Psoas muscle (tissue), 8 donors: ENCODE results near the gene SAMD5. TPM values are rescaled to one million over a fixed set of nuclear protein-coding genes. Genes with fewer than 3 reads are reported as not detected.

Experiments
- ATAC-seq, 4 donors: fragments of 200-7000 bp; cut with Tn5 transposase; one replicate each; pipeline ENCODE4 v1.9.1; 2020; ENCODE audit warnings: moderate library complexity in 3 of 4, mild to moderate bottlenecking in 2 of 4
- DNase-seq, 2 donors: peaks; one replicate each; pipeline ENCODE4 v3.0.0-alpha.2; 2020
- H3K27ac ChIP-seq: fragments of 200-600 bp; one replicate; pipeline ENCODE4 v1.8.0; 2022
- H3K27me3 ChIP-seq, 3 donors: fragments of 200-600 bp in 1 of 3; one replicate each; pipeline versions ENCODE4 v1.6.1 to v1.8.0; 2013 to 2022; ENCODE audit warnings: low read length in 2 of 3, mild to moderate bottlenecking in 2 of 3, moderate library complexity in 1 of 3; ENCODE audit not compliant: insufficient read depth in 3 of 3
- H3K36me3 ChIP-seq, 2 donors: fragments of 200-600 bp in 1 of 2; one replicate each; pipeline versions ENCODE4 v1.6.1 to v1.8.0; 2013 to 2022; ENCODE audit warnings: low read depth in 1 of 2, mild to moderate bottlenecking in 1 of 2, moderate library complexity in 1 of 2; ENCODE audit not compliant: insufficient read depth in 1 of 2
- H3K4me1 ChIP-seq: fragments of 200-600 bp; one replicate; pipeline ENCODE4 v1.8.0; 2022
- H3K4me3 ChIP-seq: fragments of 200-600 bp; one replicate; pipeline ENCODE4 v1.8.0; 2022; ENCODE audit warnings: mild to moderate bottlenecking
- H3K9me3 ChIP-seq: fragments of 200-600 bp; one replicate; pipeline ENCODE4 v1.8.0; 2022
- WGBS, 3 donors: extraction: QIAGEN DNeasy Blood & Tissue Kit; methylation state at CpG; one replicate each; pipeline versions ENCODE4 v1.1.6 to v1.1.7; 2013; 5-methylcytosine and 5-hydroxymethylcytosine counted together
- intact Hi-C, 2 donors: fragments of 100-400 bp; cut with DNase I; formaldehyde crosslinking; loops; one replicate each; pipeline versions ENCODE4 v1.11.0 to v1.14.2; 2022
- polyA plus RNA-seq, 3 donors: library from polyadenylated mRNA; stranded (reverse); fragments of 200-250 nt; gene quantifications; one replicate each; pipeline ENCODE4 v1.2.3, GENCODE V29; 2013
- total RNA-seq, 4 donors: library from RNA; stranded (reverse); fragmentation: NEBNext Ultra II Directional in 2 of 4; extraction: Animal tissue kit (Norgen Biotek cat#: 25700) in 2 of 4; gene quantifications; one replicate each; pipeline versions ENCODE4 v1.2.1 to v1.2.4, GENCODE V29; 2021 to 2023
- TF ChIP-seq, protein P1 (sequence below): fragments of 200-600 bp; IDR thresholded peaks from one replicate; pipeline ENCODE4 v1.8.0; 2022; ENCODE audit warnings: antibody characterized with exemption
- donor health status: healthy with polysubstance abuse.
- donor health status: DM: no; HTN: no; CAD: no; lungs with moderate emphysema.
- donor health status: Bipolar disorder and iron deficiency.
- donor health status: healthy.
- donor health status: DM: yes; HTN: yes; CAD: no.
- donor health status: DM: no; HTN: no; CAD: no.
- donor health status: DM: no; HTN: no; CAD: no.
- donor health status: DM: yes; HTN: yes; CAD: no.

SAMD5 gene
- total and polyA plus RNA-seq, 7 donors, result 0.03 to 0.30 (median 0.08) TPM

DNA sequence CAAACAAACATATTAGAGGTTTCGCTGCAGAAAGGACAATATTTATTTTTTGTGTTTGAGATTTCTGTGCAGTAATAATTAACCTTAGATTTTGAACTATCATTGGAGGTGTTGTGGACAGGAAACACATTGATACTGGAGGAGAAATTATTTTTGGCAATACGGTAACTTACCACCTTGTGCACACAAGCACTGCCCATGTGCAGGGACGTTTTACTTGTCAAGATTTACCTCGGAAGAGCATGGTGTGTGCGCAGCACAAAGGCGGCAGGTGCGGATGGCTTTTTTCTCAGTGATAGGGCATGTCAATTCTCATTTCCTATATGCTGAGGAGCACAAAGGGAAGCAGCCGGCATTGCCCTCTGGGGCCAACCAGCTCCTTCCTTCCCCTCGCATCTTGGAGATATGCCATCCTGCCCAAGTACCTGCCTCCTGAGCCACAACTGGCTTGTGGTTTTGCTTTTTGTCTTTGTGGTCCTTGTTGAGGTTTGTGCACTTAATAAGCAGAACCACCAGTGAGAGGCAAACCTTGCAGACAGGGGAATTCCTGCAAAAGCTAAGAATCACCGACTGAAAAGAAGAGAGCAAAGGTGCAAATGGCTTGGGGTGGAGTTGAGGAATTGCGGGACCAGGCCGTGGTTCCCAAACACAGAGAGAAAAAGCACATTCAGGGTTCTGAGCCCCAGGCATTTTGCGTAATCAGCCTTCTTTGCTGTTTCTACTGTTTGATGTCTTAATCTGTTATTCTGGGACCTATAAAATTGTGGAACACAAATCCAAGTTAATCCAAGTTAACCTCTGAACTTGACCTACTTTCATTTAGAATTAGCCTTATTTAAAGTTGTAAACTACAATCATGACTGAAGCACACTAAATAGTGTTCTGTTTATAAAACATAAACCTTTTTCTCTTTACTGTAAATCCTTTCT, 21.9 kb downstream of the SAMD5 start:
- no peak for ATAC-seq
- Histone ChIP-seq H3K4me3 (no peak overlapping the region), H3K27me3 (no peaks in the 10 kb centered on the region), H3K9me3 (no peaks in the 10 kb centered on the region), H3K27ac (no peak overlapping the region), H3K4me1 (no peaks in the 10 kb centered on the region), H3K36me3 (no peaks in the 10 kb centered on the region)
- 65 to 72% (median 65%) methylated on average over 13 of the region's 13 CpGs for WGBS, 3 donors
- intact Hi-C loops, result no loop called here
- TF ChIP-seq, protein P1, sequence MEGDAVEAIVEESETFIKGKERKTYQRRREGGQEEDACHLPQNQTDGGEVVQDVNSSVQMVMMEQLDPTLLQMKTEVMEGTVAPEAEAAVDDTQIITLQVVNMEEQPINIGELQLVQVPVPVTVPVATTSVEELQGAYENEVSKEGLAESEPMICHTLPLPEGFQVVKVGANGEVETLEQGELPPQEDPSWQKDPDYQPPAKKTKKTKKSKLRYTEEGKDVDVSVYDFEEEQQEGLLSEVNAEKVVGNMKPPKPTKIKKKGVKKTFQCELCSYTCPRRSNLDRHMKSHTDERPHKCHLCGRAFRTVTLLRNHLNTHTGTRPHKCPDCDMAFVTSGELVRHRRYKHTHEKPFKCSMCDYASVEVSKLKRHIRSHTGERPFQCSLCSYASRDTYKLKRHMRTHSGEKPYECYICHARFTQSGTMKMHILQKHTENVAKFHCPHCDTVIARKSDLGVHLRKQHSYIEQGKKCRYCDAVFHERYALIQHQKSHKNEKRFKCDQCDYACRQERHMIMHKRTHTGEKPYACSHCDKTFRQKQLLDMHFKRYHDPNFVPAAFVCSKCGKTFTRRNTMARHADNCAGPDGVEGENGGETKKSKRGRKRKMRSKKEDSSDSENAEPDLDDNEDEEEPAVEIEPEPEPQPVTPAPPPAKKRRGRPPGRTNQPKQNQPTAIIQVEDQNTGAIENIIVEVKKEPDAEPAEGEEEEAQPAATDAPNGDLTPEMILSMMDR, result no peak
- DNase-seq, result no peak

GRCh38 chr6:147531321-147531720, 22.8 kb downstream of the SAMD5 start:
- WGBS, 3 donors, result 76 to 95% (median 86%) methylated on average over 2 of the region's 2 CpGs
- Histone ChIP-seq H3K4me1 (no peaks in the 10 kb centered on the region), H3K36me3 (no peaks in the 10 kb centered on the region), H3K27me3 (no peaks in the 10 kb centered on the region), H3K4me3 (no peak overlapping the region), H3K27ac (no peak overlapping the region), H3K9me3 (no peaks in the 10 kb centered on the region)
- ATAC-seq (no peak), DNase-seq (no peak)
- TF ChIP-seq, protein P1, result no peak
- intact Hi-C loops, result no loop called here

DNA sequence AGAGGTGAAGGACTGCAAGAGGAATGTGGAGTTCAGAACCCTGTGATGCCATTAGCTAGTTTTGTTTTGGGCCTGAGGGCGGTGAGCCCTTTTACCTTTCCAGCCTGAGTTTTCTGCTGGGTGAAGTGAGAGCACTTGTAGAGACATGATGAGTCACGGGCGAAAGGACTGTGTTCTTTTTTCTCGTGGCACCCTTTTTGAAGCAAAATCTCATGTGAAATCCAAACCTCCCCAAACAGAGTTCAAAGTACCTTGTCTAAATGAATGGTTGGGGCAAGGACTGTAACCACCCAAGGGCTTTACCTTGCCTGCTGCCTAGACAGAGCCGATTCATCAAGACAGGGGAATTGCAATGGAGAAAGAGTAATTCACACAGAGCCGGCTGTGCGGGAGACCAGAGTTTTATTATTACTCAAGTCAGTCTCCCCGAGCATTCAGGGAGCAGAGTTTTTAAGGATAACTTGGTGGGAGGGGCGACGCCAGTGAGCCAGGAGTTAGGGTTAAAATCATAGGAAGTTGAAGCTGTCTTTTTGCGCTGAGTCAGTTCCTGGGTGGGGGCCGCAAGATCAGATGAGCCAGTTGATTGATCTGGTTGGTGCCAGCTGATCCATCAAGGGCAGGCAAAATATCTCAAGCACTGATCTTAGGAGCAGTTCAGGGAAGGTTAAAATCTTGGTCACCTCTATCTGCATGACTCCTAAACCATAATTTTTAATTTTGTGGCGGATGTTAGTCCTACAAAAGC, 25.8 kb downstream of the SAMD5 start:
- DNase-seq, result no peak
- H3K27ac ChIP-seq, result no peak overlapping the region
- no peaks in the 10 kb centered on the region for H3K4me1 ChIP-seq
- no peaks in the 10 kb centered on the region for H3K9me3 ChIP-seq
- no peak overlapping the region for H3K4me3 ChIP-seq
- H3K27me3 ChIP-seq, result no peaks in the 10 kb centered on the region
- intact Hi-C loops, result no loop called here
- no peak for ATAC-seq
- 85 to 90% (median 89%) methylated on average over 13 of the region's 13 CpGs for WGBS, 3 donors
- TF ChIP-seq, protein P1, result no peak
- no peaks in the 10 kb centered on the region for H3K36me3 ChIP-seq

- DNase-seq (no peak), ATAC-seq (no peak)
- TF ChIP-seq, protein P1, result no peak
- no peaks in the 10 kb centered on the region for H3K9me3 ChIP-seq
- H3K4me1 ChIP-seq, result no peaks in the 10 kb centered on the region
- no peak overlapping the region for H3K4me3 ChIP-seq
- no peaks in the 10 kb centered on the region for H3K27me3 ChIP-seq
- intact Hi-C loops, result no loop called here
- H3K36me3 ChIP-seq, result no peaks in the 10 kb centered on the region
- no peak overlapping the region for H3K27ac ChIP-seq
- 86 to 93% (median 90%) methylated on average over 6 of the region's 6 CpGs for WGBS, 3 donors
Measured at GRCh38 chr6:147538821-147539220, 30.3 kb downstream of the SAMD5 start.
